GM18526 (cell line): ENCODE results near the gene TCF7L2.

Source experiments
- POLR2A ChIP-seq: IDR thresholded peaks from 3 replicates; pipeline ENCODE4 v1.6.1; 2011; ENCODE audit not compliant: insufficient read length; ENCODE audit errors: extremely low read depth

The TCF7L2 gene

GRCh38 chr10:113088194-113088593, 138.1 kb downstream of the TCF7L2 start:
- no peak for TF ChIP-seq POLR2A

DNA sequence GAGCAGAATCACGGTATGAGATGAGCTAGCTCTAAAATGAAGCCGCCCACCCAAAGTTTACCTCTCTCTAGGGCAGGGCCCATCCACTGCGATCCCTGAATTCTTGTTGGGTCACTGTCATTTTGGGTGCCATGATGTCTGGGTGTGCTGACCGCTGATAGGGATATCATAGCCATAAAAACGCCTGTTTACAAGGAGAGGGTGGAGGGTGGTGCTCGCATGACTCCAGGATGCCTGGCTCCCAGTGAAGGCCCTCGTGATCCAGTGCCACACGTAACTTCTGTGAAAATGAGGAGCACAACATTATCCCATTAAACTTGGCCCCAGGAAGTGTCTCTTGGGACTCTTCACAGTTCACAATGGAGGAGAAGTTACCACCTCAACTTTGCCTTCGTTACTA, 139.5 kb downstream of the TCF7L2 start:
- no peak for TF ChIP-seq POLR2A

DNA sequence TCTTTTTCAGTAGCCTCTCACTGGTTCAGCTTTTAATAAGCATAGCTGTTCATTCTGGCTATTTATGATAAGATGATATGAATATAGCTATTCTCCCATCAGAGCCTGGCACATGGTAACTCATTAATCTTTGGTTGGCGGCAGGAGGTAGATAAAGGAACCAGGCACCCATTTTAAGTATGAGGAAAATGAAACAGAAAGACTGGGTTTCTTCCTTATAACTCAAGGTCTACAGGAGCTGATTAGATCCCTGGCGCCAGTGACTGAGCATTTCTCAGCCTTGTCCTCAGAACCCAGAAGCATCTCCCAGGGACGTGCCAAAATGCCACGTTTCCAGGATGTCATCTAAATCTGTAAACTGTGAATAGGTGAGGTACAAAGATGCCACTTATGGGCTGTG, 141.9 kb downstream of the TCF7L2 start:
- TF ChIP-seq POLR2A, result no peak

DNA sequence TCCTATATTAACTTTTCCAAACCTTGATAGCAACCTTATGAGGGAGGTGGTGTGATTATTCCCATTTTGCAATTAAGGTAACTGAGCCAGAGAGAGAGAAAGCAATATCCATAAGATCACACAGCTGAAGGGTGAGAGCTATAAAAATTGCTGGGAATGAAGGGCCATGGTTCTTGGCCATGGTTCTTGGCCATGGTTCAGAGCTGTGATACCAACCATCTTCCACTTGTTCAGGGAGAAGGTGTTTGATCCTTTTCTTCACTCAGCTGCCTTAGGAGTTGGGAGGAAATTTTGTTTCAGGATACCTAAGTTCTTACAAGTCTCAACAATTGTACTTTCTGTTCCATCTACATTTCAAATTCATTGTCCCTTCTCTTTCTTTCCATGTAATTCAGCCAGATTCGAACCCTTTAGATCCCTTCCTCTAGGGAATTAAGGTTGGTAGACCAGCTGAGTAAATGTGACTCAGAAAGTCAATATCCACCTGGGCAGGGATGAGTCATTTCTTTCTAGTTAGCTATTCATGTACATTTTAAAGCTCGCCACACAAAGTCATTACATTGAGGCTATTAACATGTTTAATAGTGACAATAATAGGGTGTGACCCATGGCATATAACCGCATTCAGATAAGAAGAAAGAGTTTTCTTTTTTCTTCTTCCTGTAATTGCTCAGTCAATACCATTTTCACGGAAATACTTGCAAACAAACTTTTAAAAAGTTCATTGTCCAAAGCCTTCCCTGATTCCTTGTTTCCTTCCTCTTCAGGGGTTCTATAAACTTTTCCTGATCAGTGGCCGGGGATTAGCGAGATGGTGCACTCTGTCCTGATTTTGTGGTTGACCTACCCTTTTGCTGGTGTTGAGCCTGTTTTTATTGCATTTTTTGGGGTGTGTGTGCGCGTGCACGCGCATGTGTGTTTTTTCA, 143.4 kb downstream of the TCF7L2 start:
- no peak for TF ChIP-seq POLR2A

GRCh38 chr10:113094114-113094486, 144.1 kb downstream of the TCF7L2 start:
- TF ChIP-seq POLR2A, result no peak

GRCh38 chr10:113095419-113096127, 145.5 kb downstream of the TCF7L2 start:
- no peak for TF ChIP-seq POLR2A

DNA sequence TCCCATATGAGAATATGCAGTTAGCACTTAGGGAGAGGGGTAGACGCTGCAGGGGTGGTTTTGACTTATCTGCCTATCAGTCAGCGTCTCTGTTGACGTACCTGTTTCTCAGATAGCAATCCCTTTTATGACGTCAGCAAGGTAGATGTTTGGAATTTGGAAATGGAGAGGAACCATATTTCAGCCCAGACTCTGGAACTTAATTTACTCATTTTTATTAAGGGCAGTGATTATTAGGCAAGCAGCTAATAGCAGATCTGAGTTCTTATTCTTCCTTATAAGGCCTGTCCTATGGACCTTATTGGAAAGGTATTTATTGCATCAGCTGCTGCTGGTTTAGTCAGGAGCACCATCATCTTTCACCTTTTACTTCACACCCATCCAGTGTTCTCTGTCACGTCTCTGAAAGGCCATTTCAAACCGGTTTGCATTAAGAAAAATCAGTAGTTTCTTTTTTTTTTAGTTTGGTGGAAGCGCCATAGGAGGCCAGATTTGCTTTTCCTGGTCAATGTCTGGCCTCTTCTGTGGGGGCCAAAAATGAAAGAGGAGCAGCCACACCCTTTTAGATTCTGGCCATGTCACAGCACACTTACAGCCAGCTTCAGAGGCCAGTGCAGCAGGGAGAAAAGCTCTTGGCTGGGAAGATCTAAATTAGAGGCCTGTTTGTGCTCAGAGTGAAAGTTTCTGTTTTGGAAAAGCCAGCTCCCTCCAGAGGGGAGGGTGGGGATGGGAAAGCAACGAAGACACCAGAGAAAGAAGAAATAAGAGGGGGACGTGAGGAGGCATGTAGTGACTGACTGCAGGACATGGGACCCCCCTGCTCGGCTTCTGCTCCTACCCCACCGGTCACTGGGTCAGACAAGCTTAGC, 146.3 kb downstream of the TCF7L2 start:
- no peak for TF ChIP-seq POLR2A

GRCh38 chr10:113097036-113097435, 147.0 kb downstream of the TCF7L2 start:
- no peak for TF ChIP-seq POLR2A

GRCh38 chr10:113099431-113100183, 149.6 kb downstream of the TCF7L2 start:
- no peak for TF ChIP-seq POLR2A

- no peak for TF ChIP-seq POLR2A
Measured at GRCh38 chr10:113100281-113100680, 150.2 kb downstream of the TCF7L2 start.

- no peak for TF ChIP-seq POLR2A
Measured at GRCh38 chr10:113103131-113103840, 153.2 kb downstream of the TCF7L2 start.

- TF ChIP-seq POLR2A, result no peak
Measured at GRCh38 chr10:113104047-113104446, 154.0 kb downstream of the TCF7L2 start.

DNA sequence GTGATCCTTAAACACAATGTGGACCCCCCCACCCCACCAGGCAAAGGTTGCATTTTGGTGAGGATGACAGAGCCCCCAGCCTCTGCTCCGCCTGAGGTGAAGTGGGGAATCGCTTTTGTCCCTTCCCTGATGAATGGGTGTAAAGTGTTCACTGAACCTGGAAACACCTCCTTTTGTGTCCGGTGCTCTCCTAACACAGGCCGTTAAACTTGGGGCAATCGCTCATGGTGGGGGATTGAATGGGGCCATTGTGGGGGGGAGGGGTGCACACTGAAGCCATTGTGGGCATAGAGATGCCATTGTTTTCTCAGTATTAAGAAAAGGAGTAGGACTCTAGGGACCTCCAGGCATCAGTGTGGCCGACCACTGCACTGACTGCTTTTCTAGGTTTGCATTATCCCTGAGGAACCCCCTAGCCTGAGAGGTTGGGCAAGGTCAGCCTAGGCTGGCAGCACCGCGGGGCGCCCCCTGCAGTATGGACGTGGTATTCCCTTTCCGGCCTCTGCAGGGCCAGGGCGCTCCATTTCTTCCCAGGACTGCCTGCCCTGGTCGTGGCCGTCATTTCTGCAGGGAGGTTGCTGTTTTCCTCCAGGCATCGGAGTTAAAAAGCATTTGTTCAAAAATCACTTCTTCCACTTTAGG, 158.3 kb downstream of the TCF7L2 start:
- no peak for TF ChIP-seq POLR2A

DNA sequence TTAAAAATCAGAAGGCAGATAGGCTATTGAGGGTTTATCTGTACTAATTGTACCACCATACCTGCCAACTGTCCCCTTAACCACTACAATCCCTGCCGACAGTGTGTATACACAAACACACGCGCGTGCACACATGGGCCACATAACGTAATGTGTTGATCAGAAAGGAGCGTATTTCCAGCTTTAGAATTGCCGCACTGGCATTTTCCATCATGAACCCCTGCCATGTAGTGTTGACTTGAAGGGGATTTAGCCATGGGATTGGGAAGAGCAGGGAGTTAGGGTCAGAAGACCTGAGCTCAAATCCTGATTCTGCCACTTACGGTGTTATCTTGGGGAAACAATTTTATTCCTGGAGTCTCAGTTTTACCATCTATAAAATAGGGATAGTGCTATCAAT, 158.9 kb downstream of the TCF7L2 start:
- TF ChIP-seq POLR2A, result no peak

DNA sequence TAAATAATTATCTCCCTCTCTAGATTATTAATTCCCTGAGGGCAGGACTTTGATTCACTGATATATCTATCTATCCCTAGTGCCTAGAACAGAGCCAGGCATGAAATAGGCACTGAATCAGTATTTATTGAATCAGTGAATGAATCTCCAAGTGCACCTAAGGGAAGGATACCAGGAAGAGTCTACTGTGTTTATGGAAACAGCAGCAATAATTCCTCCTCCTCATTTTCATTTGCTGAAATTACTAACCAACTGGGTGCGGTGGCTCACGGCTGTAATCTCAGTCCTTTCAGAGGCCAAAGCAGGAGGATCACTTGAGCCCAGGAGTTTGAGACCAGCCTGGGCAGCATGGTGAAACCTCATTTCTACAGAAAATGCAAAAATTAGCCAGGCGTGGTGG, 161.2 kb downstream of the TCF7L2 start:
- TF ChIP-seq POLR2A, result no peak
